K562 (cell line): ENCODE data around the gene ACP4.

Experiments
- ELF4 ChIP-seq: fragments of 450-650 bp; formaldehyde crosslinking; IDR thresholded peaks from 2 replicates; pipeline ENCODE4 v1.4.0; 2022; ENCODE audit warnings: missing genetic modification characterization
- MEF2A ChIP-seq: IDR thresholded peaks from 2 replicates; pipeline ENCODE4 v1.6.1; 2011; ENCODE audit warnings: low read depth, mild to moderate bottlenecking, low read length, moderate library complexity; ENCODE audit not compliant: control insufficient read depth
- NR2C2 ChIP-seq, 2 experiments: fragments of 200-800 bp in 1 of 2; sonication (Bioruptor generic) in 1 of 2; sonication (generic) in 1 of 2; formaldehyde crosslinking in 1 of 2; IDR thresholded peaks; 2 replicates each; pipeline versions ENCODE4 v1.6.1 to v1.8.0; 2016 to 2022; ENCODE audit warnings: mild to moderate bottlenecking in 1 of 2, missing compliant biosample characterization in 1 of 2, missing genetic modification characterization in 1 of 2, missing genetic modification reagents in 1 of 2
- STAT6 ChIP-seq: sonication (generic); formaldehyde crosslinking; IDR thresholded peaks from 2 replicates; pipeline ENCODE4 v1.8.1; 2023; ENCODE audit warnings: mild to moderate bottlenecking, missing genetic modification reagents
- TCF7L2 ChIP-seq: fragments of 150-350 bp; IDR thresholded peaks from 2 replicates; pipeline ENCODE4 v1.6.1; 2016; ENCODE audit warnings: low read depth, mild to moderate bottlenecking, low read length, moderate library complexity

GRCh38 chr19:50794876-50795663 lies 4.9 kb downstream of the ACP4 start:
- no peak for TF ChIP-seq ELF4 (CRISPR knock-in tag)
- no peak for TF ChIP-seq TCF7L2
- TF ChIP-seq NR2C2 (CRISPR knock-in tag; IDR thresholded peaks at IDR 0.05) = no peak
- no peak for TF ChIP-seq NR2C2 (tag; IDR thresholded peaks at IDR 0.05)
- TF ChIP-seq STAT6 (CRISPR knock-in tag) = no peak
- no peak for TF ChIP-seq MEF2A
